HL-60 (cell line): ENCODE measurements around the gene EXOSC3.
"Not testable (repeated sequence)": the region's sequence is repeated elsewhere in the genome, so short reads cannot be mapped to it uniquely, and the experiment has no call there.

ENCODE experiments used
- DNase-seq, 2 experiments: peaks; one replicate each; pipeline ENCODE4 v3.0.0-alpha.2; 2010 to 2020; ENCODE audit warnings: low read depth in 1 of 2, low spot score in 1 of 2
- H3K27ac ChIP-seq: fragments of 250-450 bp; sonication (Bioruptor Pico); replicated peaks from 2 replicates; pipeline ENCODE4 v1.5.1; 2020; ENCODE audit warnings: mild to moderate bottlenecking, moderate library complexity
- H3K27me3 ChIP-seq: fragments of 250-450 bp; sonication (Bioruptor Pico); 2 replicates; pipeline ENCODE4 v1.5.1; 2021; ENCODE audit warnings: mild to moderate bottlenecking, moderate library complexity; ENCODE audit not compliant: insufficient read depth, poor library complexity, severe bottlenecking
- H3K4me3 ChIP-seq: replicated peaks from 2 replicates; pipeline ENCODE4 v1.5.1; 2011; ENCODE audit warnings: mild to moderate bottlenecking, control low read depth, low read length; ENCODE audit not compliant: insufficient read depth
- GABPA ChIP-seq: IDR thresholded peaks from 2 replicates; pipeline ENCODE4 v1.6.1; 2012; ENCODE audit warnings: low read depth
- POLR2AphosphoS5 ChIP-seq: IDR thresholded peaks from 2 replicates; pipeline ENCODE4 v1.6.1; 2012; ENCODE audit warnings: low read depth
- REST ChIP-seq: IDR thresholded peaks from 2 replicates; pipeline ENCODE4 v1.6.1; 2012; ENCODE audit warnings: low read depth; ENCODE audit not compliant: insufficient replicate concordance
- SPI1 ChIP-seq: IDR thresholded peaks from 2 replicates; pipeline ENCODE4 v1.6.1; 2012; ENCODE audit warnings: low read depth, mild to moderate bottlenecking, borderline replicate concordance
- TF ChIP-seq, protein P1 (sequence below): IDR thresholded peaks from one replicate; pipeline ENCODE4 v1.5.1; 2011; ENCODE audit warnings: low read length, control low read depth, inconsistent platforms; ENCODE audit not compliant: insufficient read depth

EXOSC3 gene

GRCh38 chr9:37760416-37761161, 24.3 kb downstream of the EXOSC3 start:
- no peak for DNase-seq
- H3K4me3 ChIP-seq: no peak overlapping the region
- no peak for TF ChIP-seq POLR2AphosphoS5
- TF ChIP-seq SPI1: no peak
- no peak for TF ChIP-seq REST
- TF ChIP-seq, protein P1, sequence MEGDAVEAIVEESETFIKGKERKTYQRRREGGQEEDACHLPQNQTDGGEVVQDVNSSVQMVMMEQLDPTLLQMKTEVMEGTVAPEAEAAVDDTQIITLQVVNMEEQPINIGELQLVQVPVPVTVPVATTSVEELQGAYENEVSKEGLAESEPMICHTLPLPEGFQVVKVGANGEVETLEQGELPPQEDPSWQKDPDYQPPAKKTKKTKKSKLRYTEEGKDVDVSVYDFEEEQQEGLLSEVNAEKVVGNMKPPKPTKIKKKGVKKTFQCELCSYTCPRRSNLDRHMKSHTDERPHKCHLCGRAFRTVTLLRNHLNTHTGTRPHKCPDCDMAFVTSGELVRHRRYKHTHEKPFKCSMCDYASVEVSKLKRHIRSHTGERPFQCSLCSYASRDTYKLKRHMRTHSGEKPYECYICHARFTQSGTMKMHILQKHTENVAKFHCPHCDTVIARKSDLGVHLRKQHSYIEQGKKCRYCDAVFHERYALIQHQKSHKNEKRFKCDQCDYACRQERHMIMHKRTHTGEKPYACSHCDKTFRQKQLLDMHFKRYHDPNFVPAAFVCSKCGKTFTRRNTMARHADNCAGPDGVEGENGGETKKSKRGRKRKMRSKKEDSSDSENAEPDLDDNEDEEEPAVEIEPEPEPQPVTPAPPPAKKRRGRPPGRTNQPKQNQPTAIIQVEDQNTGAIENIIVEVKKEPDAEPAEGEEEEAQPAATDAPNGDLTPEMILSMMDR: no peak
- TF ChIP-seq GABPA: no peak
- no peaks in the 10 kb centered on the region for H3K27me3 ChIP-seq
- H3K27ac ChIP-seq: no peak overlapping the region; the same call in 1 of the 2 replicates

GRCh38 chr9:37758747-37759146, 26.1 kb downstream of the EXOSC3 start:
- no peaks in the 10 kb centered on the region for H3K27me3 ChIP-seq
- no peak overlapping the region for H3K27ac ChIP-seq
- DNase-seq: no peak
- H3K4me3 ChIP-seq: no peak overlapping the region
- TF ChIP-seq SPI1: no peak

DNA sequence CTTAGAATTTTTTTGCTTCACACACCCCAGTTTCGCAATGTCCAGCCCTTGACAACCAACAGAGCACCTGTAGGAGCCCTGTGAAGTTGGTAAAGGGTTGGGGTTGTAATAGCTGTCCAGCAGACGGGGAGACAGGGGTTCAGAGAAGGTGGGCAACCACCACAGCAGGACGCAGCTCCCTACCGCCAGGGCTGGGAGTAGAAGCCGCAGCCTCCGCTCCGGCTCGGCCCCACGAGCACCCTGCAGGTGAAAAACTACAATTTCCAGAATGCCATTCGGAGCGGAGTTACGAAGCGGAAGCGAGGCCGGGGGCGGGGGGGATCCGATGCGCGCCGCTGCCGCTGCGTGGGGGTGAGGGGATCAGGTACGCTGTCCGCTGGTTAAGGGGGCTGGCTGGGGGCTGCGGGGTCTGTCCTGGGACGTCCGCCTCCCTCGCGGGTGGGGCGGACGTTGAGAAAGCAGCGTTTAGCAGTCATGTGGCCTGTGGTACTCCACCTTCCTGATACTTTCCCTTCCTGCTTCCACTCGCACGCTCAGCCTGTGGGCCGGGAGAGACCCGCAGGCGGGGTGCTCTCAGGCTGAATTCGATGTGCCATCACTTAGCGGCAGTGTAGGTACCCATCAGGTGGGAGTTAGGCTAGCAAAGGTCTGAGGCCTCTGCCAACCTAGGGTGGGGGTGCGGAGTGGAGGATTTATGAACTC, 31.2 kb downstream of the EXOSC3 start, which contains the start of gene TRMT10B:
TSS of gene TRMT10B (plus strand) at position 317 of the 702 bp plus-strand sequence. CDS start 8,127 bp downstream, outside the sequence.
- TF ChIP-seq SPI1: no peak
- TF ChIP-seq, protein P1: no peak
- TF ChIP-seq GABPA: peak; percentile 55; the same call in 1 of the 2 replicates
- peak; percentile 48; the same call in 1 of the 2 replicates for TF ChIP-seq POLR2AphosphoS5
- peak within 1 kb of the TSS; percentile 85 for H3K27ac ChIP-seq
- DNase-seq: peak; percentile 69 to 77
- no peaks in the 10 kb centered on the region for H3K27me3 ChIP-seq
- peak within 1 kb of the TSS; percentile 85 for H3K4me3 ChIP-seq

DNA sequence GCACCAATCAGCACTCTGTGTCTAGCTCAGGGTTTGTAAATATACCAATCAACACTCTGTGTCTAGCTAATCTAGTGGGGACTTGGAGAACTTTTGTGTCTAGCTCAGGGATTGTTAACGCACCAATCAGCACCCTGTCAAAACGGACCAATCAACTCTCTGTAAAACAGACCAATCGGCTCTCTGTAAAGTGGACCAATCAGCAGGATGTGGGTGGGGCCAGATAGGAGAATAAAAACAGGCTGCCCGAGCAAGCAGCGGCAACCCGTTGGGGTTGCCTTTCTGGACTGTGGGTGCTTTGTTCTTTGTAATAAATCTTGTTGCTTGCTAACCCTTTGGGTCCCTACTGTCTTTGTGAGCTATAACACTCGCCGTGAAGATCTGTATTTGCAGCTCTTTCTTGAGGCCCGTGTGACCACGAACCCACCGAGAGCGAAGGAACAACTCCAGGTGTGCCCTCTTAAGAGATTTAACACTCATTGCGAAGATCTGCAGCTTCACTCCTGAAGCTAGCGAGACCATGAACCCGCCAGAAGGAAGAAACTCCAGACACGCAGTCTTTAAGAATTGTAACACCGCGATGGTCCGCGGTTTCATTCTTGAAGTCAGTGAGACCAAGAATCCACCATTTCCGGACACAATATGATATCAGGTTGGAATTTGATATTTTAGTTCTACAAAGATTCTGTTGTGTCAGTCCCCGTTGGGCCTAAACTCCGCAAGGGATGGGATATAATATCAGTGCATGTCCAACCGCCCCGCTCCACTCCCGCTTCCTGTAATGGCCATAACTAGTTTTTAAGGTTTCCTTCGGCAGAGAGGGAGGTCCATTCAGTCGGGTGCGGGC, 32.0 kb downstream of the EXOSC3 start:
- Histone ChIP-seq H3K27me3 (no peaks in the 10 kb centered on the region), H3K27ac (peak overlapping the region; percentile 85), H3K4me3 (peak overlapping the region; percentile 85)
- no peak for TF ChIP-seq SPI1
- no peak for DNase-seq

GRCh38 chr9:37752112-37752511, 32.8 kb downstream of the EXOSC3 start:
- DNase-seq, H3K27ac ChIP-seq, H3K27me3 ChIP-seq, H3K4me3 ChIP-seq: not testable (repeated sequence)

- H3K27ac ChIP-seq, DNase-seq, H3K27me3 ChIP-seq: not testable (repeated sequence)
Observed at GRCh38 chr9:37751704-37752103, 33.2 kb downstream of the EXOSC3 start.

More at GRCh38 chr9:37751704-37752103, 33.2 kb downstream of the EXOSC3 start:
- not testable (repeated sequence) for H3K4me3 ChIP-seq
